Activated CD4-positive, alpha-beta T cell treated with anti-CD3 and anti-CD28 coated beads, Interleukin-10, Interleukin-2, amounts not matched to agents 100 ng/mL and 50 ng/mL, durations not matched to agents 16 hours and 8 hours (primary cell): ENCODE measurements around the gene CIDEC.
"Not testable (repeated sequence)": the region's sequence is repeated elsewhere in the genome, so short reads cannot be mapped to it uniquely, and the experiment has no call there.

ENCODE experiments used
- DNase-seq: peaks from one replicate; pipeline ENCODE4 v3.0.0-alpha.2; 2020

CIDEC gene

DNA sequence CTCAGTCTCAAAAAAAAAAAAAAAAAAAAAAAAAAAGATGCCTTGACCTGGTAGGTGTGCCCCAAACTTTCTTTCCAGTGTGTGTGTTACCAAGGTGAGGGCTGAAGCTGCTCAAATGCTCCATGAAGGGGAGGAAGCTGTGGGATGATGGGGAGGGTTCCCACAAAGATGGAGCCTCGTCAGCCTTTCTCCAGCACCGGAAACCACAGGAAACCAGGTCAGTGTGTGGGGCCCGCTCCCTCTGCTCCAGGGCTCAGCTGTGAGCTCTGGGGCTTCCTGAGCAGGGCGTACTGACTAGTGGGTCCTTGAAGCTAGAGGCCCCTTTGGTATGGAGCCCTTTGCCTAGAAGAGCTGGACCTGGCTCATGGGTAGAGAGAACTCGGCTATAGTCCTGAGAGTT lies 21.9 kb upstream of the CIDEC start:
- peak; percentile 66 for DNase-seq

DNA sequence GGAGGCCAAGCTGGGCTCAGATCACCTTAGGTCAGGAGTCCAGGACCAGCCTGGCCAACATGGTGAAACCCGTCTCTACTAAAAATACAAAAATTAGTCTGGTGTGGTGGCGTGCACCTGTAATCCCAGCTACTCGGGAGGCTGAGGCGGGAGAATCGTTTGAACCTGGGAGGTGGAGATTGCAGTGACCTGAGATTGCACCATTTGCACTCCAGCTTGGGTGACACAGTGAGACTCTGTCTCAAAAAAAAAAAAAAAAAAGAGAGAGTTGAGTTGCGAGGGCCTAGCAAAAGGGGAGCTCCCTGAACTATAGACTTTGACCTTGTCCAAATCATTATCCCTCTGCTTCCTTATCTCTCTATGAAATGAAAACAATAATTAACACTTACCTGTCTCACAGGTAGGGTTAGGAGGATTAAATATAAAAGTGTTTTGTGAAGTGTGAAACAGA lies 20.9 kb upstream of the CIDEC start:
- not testable (repeated sequence) for DNase-seq

DNA sequence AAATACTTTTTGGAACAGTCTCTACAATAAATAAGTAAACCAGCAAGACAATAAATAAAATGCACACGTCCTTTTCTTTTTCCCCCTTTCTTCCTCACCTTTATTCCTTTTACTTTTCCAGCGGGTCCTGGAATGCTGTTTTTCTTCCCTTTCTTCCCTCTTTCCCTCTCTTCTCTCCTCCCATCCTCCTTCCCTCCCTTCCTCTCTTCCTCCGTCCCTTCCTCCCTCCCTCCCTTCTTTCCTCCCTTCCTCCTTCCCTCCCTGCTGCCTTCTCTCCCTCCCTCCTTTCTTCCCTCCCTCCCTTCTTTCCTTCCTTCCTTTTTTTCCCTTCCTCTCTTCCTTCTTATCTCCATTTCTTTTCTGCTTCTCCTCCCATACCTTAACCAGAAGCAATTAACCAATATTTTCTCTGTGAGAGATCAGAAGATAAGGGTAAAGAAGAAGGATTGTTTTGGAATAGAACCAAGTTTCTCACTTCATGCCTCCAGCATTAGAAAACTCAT lies 19.3 kb upstream of the CIDEC start:
- DNase-seq: no peak

DNA sequence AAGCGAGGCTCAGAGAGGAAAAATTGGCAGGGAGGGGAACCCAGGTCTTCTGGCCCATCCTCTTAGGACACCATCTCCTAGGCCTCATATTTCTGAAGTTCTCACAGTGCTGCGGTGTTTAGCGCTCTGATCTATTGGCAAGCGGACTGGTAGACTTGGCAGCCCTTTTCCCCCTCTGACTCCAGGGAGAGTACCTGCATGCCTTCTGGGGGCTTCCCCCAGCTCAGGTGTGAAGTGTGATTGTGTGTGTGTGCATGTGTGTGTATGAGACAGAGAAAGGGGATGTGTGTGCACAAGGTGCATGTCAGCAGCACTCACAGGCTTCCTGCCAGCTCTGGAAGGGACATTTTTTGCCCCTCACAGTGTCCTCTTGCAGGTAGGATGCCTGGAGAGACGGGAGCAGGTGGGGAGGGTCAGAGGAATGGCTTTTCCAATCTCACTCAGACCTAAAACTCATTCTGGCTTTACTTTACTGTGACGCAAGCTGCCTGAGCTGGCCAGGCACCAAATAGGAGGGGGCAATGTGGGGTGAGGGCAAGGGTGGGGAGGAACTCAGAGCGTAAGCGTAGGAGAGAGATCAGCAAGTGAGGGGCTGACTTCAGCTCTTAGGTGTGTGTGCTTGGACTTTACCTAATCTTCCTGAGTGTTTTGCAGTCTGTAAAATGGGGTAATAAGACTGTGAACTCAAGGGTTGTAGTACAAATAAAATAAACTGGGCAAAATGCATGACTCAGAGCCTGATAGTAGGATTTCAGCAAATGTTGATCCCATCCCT lies 18.6 kb upstream of the CIDEC start:
- no peak for DNase-seq

DNA sequence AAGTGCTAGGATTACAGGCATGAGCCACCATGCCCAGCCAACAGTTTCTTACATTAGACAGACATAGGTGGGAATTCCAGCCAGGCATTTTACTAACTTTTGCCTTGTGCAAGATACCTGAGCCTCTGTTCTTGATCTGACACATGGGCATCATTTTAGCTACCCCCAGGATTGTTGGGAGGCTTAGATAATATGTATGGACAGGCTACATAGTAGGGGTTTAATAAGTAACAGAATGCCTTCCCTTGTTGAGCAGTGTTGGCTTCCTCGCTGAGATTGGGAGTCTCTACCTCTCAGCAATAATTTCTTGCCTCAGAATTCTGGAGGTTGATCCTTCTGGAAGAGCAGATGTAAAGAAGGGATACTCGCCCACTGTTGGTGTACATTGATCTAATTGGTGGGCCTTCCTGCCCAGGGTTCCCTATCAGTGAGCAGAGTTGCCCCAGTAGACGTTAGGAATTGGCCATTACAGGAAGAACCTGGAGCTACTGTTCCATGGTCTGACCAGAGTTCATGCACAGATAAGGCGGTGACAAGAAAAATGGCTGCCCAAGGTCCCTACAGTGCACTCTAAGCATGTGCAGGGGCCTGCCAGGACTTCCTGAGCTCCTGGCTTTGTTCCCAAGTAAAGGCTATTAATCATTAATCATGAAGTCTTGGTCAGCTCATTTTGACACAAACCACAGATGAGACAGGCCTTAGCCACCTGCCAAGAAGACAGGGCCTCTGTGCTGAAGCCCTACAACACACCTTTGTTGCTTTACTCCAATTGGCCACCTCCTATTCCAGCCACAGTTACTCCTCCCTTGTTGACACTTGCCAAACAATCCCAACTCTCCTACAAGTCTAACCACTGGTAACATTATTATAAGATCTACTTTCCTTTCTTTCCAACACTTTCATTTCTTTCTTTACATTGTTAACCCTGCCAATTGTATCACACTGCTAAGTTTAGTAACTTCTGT lies 17.6 kb upstream of the CIDEC start:
- no peak for DNase-seq

DNA sequence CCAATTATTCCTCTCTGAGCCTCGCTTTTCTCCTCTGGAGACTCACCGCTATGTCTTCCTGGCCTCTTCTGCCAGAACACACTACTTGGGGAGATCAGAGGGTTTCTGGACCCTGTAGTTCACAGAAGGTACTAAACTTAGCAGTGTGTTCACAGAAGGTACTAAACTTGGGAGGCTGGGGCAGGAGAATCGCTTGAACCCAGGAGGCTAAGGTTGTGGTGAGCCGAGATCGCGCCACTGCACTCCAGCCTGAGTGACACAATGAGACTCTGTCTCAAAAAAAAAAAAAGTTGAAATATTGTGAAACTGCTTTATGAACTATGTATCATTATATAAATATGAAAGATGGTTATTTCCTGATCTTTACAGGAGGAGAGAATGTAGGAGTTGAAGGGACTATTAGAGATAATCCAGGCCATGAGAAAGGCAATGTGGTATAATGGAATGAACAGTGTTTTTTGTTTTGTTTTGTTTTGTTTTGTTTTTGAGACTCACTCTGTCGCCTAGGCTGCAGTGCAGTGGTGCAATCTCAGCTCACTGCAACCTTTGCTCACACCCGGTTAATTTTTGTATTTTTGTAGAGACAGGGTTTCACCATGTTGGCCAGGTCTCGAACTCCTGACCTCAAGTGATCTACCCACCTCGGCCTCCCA lies 16.8 kb upstream of the CIDEC start:
- DNase-seq: not testable (repeated sequence)

DNA sequence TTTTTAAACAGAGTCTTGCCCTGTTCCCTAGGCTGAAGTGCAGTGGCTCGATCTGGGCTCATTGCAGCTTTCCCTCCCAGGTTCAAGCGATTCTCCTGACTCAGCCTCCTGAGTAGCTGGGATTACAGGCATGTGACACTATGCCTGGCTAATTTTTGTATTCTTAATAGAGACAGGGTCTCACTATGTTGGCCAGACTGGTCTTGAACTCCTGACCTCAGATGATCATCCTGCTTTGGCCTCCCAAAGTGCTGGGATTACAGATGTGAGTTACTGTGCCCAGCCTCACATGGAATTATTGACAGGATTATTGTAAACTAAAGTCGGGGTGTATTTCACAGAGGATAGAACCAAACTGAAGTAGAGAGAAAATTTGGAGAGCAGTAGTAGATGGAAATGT lies 15.7 kb upstream of the CIDEC start:
- DNase-seq: not testable (repeated sequence)

DNA sequence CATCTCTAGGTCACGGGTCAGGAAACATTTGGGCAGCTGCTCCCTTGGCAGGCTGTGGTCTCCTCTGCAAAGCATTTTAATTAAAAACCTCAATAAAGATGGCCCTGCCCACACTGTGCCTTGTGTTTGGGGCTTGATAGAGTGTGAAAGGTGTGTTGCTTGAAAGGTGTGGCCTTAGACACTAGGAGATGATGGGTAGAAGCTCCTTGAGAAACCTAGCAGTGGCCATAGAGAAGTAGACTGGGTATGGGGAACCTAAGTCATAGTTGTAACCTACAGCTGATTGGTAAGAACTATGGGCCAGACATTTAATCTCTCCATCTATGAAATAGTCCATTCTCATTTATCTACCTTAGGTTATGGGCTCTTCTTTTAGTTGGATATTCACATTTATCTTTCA lies 13.7 kb upstream of the CIDEC start:
- DNase-seq: no peak

DNA sequence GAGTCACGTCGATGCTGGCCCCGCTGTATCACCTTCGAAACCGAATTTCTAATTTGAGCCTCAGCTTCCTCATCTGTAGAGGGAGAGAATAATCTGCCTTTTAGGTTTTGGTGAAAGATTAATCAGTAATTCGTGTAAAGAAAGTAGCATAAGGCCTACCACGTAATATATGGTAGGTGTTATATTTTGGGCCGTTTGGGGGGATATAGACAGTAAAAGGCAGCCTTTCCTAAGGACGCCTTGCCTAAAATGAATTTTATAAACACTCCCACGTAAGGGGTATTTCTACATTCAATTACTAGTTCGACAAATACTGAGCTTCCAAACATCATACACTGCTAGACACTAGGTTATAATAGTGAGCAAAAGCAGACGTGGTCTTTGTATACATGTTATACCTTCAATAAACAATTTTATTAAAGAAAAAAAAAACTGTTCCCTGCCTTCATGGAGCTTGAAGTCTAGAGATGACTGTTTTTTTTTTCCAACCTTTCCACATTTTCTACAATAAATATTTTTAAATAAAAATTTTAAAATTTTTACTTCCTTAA lies 11.1 kb upstream of the CIDEC start:
- no peak for DNase-seq

DNA sequence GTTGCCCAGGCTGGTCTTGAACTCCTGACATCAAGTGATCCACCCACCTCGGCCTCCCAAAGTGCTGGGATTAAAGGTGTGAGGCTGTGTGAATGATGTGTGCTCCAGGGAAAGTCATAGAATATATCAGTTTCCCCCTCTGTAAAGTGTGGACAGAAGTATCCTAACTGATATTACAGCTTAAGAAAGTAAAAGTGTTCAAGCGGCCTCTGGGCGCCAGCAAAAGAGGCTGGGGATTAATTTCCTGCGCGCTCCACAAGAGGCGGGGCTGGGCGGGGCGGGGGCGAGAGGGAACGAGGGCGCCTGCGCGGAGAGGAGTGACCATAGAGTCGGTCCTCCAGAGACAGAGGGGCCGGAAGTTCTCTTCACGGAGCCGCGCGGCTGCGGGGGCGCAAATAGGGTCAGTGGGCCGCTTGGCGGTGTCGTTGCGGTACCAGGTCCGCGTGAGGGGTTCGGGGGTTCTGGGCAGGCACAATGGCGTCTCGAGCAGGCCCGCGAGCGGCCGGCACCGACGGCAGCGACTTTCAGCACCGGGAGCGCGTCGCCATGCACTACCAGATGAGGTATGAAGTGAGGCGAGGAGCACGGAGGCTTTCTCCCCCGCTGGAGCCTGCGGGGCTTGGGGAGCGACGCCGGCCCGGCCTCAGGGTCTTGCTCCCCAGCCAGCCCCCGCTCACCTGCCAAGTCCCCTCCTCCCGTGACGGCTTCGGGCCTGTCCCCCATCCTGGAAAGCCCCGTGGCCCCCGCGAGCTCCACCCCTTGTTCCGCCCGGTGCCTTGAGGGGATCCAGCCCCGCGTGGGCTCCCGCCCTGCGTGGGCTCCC lies 10.4 kb upstream of the CIDEC start, which contains the start of gene JAGN1:
Gene JAGN1 (plus strand): TSS at position 362 of the 823 bp plus-strand sequence. CDS start 113 bp downstream, at position 475.
- peak; percentile 92 for DNase-seq

DNA sequence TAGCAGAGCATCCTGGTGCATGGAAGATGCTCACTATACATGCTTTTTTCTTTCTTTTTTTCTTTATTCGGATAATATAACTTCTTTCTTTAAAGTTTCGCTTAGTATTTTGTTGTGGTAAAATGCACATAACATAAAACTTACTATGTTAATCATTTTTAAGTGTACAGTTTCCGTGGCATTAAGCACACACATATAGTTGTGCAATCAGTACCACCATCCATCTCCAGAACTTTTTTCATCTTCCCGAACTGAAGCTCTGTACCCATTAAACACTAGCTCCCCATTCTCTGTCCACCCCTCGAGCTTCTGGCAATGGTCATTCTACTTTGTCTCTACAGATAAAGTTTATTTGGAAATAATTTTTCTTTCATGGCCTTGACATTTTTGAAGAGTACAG lies 9.4 kb upstream of the CIDEC start:
- no peak for DNase-seq

DNA sequence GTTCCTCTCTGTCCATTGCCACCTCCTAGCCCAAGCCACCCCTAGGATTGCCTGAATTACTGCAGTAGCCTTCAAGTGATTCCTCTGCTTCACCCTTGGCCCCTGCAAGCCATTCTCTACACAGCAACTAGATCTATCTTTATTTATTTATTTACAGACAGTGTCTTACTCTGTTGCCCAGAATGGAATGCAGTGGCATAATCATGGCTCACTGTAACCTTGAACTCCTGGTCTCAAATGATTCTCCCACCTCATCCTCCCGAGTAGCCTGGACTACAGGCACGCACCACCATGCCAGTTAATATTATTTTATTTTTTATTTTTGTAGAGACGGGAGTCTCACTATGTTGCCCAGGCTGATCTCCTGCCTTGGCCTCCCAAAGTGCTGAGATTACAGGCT lies 8.5 kb upstream of the CIDEC start:
- DNase-seq: no peak

DNA sequence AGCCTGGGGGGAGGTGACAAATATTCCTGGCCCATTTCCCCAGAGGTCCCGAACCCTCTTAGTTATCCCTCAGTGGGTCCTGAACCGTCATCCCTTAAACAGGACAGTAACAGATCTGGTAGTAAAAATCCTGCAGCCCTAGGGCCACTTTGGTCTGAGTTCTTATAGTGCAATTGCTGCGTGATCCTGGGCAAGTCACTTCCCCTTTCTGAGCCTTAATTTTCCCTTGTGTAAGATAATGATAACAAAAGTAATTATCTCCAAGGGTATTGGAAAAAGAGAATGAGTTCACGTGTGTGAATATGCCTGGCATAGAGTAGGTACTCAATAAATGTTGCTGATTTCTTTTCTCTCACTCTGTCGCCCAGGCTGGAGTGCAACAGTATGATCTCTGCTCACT lies 7.4 kb upstream of the CIDEC start:
- DNase-seq: no peak

DNA sequence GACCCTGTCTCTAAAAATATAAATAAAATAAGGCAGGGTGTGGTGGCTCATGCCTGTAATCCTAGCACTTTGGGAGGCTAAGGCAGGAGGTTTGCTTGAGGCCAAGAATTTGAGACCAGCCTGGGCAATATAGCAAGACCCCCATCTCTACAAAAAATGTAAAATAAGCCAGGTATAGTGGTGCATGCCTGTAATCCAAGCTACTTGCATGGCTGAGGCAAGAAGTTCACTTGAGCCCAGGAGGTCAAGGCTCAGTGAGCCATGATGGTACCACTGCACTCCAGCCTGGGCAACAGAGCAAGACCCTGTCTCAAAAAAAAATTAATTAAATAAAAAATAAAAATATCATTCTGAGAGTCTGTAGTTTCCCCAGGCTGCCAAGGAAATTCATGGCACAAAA lies 6.3 kb upstream of the CIDEC start:
- no peak for DNase-seq

DNA sequence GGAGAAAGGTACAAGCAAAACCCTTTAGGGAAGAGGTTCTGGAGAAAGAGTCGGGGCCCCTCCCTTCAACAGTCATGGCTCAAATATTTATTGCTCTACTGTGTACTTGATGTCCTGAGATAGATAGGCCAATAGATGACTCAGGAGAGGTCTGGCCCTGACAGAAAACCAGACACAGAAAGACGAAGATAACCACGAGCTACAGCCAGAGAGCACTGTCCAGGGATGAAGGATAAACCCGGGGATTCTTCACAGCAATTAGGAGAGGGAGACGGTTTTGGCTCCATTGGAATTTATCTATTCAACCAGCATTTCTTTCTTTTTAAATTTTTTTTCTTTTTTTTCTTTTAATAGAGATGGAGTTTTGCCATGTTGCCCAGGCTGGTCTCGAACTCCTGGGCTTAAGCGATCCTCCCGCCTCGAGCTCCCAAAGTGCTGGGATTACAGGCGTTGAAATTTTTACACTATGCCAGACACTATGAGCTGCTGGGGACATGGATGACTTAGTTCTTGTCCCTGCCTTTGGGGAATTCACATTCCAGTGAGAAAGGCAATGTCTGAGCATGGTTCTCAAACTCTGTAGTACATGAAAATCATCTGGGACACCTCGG lies 4.6 kb upstream of the CIDEC start:
- no peak for DNase-seq

DNA sequence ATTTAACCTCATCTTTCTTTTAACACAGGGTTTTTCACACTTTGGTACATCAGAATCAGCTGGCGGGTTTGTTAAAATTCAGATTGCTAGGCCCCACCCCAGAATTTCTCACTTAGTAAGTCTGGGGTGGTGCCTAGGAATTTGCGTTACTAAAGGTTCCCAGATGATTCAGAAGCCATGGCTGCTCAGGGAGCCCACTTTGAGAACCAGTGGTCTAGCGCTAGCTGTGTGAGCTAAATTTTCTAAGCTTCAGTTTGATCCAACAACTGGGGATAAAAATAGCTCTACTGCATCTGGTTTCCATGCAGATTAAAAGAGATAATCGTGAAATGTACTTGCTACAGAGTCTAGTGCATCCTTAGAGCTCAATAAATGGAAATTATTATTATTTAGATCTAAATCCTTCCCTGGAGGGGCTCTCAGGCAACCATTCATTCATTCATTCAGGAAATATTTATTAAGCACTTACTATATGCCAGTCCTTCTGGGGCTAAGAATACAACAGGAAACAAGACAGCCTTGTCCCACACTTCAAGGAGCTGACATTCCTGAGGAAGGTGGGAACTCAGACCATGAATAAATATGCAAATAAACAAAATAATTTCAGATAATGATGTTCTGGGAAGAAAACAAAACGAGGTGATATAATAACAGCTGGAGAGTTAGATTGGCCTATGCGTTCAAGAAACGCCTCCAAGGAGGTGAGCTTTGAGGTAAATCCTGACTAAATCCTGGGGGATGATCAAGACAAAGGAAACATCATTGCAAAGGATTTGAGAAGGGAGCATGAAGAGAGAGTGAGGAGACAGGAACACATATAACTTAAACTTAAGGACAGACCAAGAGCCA lies 3.9 kb upstream of the CIDEC start:
- no peak for DNase-seq

DNA sequence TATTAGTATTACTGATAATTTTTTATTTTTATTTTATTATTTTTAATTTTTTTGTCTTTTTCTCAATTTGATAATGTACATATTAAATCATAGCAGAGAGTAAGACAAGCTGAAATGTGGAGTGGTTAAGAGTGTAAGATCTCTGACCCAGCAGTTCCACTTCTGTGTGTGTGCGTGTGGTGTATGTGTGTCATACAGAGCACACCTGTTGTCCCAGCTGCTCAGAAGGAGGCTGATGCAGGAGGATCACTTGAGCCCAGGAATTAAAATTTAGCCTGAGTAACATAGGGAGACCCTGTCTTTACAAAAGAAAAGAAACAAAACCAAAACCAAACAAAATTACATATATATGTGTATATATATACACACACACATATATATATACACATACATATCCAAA lies 1.4 kb upstream of the CIDEC start:
- no peak for DNase-seq

DNA sequence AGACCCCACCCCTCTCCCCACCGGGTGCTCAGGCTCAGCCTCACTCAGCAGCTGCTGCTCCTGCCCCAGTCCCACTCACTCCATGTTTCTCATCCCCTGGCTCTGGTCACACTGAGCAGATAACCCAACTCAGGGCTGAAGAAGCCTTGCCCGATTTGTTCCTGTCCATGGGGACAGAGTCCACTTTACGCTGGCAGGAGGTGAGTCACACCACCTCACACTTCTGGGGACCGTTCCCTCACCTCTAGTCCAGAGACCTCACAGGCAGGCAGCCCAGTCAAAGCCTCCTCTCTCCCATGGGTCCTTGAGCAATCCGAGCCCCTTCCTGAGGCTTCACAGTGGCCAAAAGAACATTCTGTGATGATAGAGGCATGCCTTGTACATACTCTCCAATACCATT lies 1.4 kb downstream of the CIDEC start:
- DNase-seq: no peak

DNA sequence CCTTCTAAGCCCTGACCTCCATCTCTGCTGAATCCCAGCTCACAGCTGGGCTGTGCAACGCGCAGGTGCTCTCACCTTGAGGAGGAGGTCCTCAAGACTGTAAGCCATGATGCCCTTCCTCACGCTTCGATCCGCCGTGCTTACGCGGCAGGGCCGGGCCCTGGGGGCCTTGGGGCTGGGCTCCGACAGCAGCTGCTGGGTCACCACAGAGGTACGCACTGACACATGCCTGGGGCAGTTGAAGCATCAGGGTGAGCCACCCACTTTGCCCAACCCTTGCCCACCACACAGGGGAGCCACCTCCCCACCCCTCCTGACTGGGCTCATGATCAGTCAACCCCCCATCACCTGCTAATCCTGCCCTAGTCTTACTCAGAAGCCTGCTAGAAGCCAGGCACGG lies 3.1 kb downstream of the CIDEC start:
- DNase-seq: no peak

DNA sequence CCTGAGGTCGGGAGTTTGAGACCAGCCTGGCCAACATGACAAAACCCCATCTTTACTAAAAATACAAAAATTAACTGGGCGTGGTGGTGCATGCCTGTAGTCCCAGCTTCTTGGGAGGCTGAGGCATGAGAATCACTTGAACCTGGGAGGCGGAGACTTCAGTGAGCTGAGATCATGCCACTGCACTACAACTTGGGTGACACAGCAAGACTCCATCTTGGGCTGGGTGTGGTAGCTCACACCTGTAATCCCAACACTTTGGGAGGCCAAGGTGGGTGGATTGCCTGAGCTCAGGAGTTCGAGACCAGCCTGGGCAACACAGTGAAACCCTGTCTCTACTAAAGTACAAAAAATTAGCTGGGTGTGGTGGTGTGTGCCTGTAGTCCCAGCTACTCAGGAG lies 3.8 kb downstream of the CIDEC start:
- DNase-seq: not testable (repeated sequence)
